PC-9 (cell line): Measurements from ENCODE around the gene CELF2.

ENCODE experiments used
- EZH2 ChIP-seq: fragments of 200-600 bp; sonication (generic); IDR thresholded peaks from 2 replicates; pipeline ENCODE4 v1.8.0; 2017; ENCODE audit warnings: antibody characterized with exemption, low read depth
- TF ChIP-seq, protein P1 (sequence below): fragments of 200-600 bp; sonication (generic); conservative IDR thresholded peaks from 2 replicates; pipeline ENCODE4 v1.6.1; 2017; ENCODE audit warnings: mixed run types, antibody characterized with exemption, mild to moderate bottlenecking, moderate library complexity

DNA sequence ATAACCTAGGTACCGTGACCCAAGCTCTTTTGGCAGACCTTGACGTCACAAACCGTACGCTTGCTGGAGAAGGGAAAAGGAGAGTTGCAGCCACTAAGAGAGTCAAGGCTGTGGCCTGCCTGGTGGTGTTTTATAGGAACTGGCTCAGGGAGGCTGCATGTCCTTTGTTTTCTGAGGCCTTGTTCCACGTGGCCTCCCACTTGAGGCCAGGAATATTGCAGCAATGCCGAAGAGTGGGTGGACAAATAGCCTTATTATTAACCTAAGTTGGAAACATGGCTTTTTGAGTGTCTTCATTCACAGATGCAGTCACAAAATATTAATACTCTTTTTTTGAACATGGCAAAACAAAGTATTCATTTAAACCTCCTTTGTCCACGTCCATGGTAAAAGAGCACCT lies 178.0 kb downstream of the CELF2 start:
- TF ChIP-seq, protein P1, sequence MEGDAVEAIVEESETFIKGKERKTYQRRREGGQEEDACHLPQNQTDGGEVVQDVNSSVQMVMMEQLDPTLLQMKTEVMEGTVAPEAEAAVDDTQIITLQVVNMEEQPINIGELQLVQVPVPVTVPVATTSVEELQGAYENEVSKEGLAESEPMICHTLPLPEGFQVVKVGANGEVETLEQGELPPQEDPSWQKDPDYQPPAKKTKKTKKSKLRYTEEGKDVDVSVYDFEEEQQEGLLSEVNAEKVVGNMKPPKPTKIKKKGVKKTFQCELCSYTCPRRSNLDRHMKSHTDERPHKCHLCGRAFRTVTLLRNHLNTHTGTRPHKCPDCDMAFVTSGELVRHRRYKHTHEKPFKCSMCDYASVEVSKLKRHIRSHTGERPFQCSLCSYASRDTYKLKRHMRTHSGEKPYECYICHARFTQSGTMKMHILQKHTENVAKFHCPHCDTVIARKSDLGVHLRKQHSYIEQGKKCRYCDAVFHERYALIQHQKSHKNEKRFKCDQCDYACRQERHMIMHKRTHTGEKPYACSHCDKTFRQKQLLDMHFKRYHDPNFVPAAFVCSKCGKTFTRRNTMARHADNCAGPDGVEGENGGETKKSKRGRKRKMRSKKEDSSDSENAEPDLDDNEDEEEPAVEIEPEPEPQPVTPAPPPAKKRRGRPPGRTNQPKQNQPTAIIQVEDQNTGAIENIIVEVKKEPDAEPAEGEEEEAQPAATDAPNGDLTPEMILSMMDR = no peak
- TF ChIP-seq EZH2 = no peak
